K562 (cell line): ENCODE measurements around the gene MYO1D. TPM values are rescaled to one million over a fixed set of nuclear protein-coding genes. Genes with fewer than 3 reads are reported as not detected.

Experiments used
- ATAC-seq: fragments of 200-7000 bp; cut with Tn5 transposase; 3 replicates; pipeline ENCODE4 v1.9.1; 2020; ENCODE audit warnings: moderate library complexity
- BruUV-seq: library from RNA; stranded (reverse); fragments of 400-500 nt; replicated peaks from 2 replicates; lab custom pipeline; 2021; lab: Mats Ljungman, UMichigan
- CTCF ChIA-PET: fragments of 300-600 bp; formaldehyde crosslinking; extraction: SDS; loops from one replicate; lab custom pipeline; 2021; ENCODE audit warnings: low intra/inter-chr PET ratio; lab: Yijun Ruan, JAX
- POLR2A ChIA-PET: fragments of 300-600, 350-650 bp; sonication (Branson Sonifier 250); formaldehyde crosslinking; extraction: SDS; loops from one replicate; lab custom pipeline; 2021; ENCODE audit warnings: antibody characterized with exemption, inconsistent platforms; lab: Yijun Ruan, JAX
- DNase-seq, 4 experiments: peaks; one replicate each; pipeline versions ENCODE4 v3.0.0 to v3.0.0-alpha.2; 2011 to 2018; ENCODE audit warnings: low spot score in 3 of 4, mixed read lengths in 3 of 4; ENCODE audit errors: extremely low read depth in 1 of 4
- FAIRE-seq: peaks from 2 replicates; lab custom pipeline; 2011; peaks lifted over from hg19 to GRCh38; lab: Jason Lieb, UNC
- H2AFZ ChIP-seq: 2 replicates; pipeline ENCODE4 v1.6.0; 2011; ENCODE audit warnings: low read depth, low read length, control low read depth, inconsistent platforms
- H3K27ac ChIP-seq: fragments of 200-600 bp; 3 replicates; pipeline ENCODE4 v1.8.0; 2011; ENCODE audit warnings: low read depth, mild to moderate bottlenecking, control low read depth, inconsistent platforms, low read length, moderate library complexity, mixed read lengths; ENCODE audit errors: extremely low read depth
- H3K27me3 ChIP-seq, 2 experiments: fragments of 300-600 bp in 1 of 2; 2 replicates in 1 of 2; 3 replicates in 1 of 2; pipeline versions ENCODE4 v1.6.0 to v1.8.0; 2011; ENCODE audit warnings: inconsistent platforms in 2 of 2, low read length in 2 of 2, mild to moderate bottlenecking in 1 of 2, mixed read lengths in 1 of 2, moderate library complexity in 1 of 2; ENCODE audit not compliant: control insufficient read depth in 2 of 2, insufficient read depth in 2 of 2
- H3K36me3 ChIP-seq: fragments of 300-600 bp; 3 replicates; pipeline ENCODE4 v1.8.0; 2011; ENCODE audit warnings: mild to moderate bottlenecking, low read length, inconsistent platforms; ENCODE audit not compliant: control insufficient read depth, insufficient read depth
- H3K4me1 ChIP-seq, 2 experiments: fragments of 200-600 bp in 1 of 2; replicated peaks in 1 of 2; 2 replicates in 1 of 2; 3 replicates in 1 of 2; pipeline versions ENCODE4 v1.5.1 to v1.8.0; 2011; ENCODE audit warnings: inconsistent platforms in 2 of 2, low read length in 2 of 2, mild to moderate bottlenecking in 1 of 2, mixed read lengths in 1 of 2, moderate library complexity in 1 of 2; ENCODE audit not compliant: control insufficient read depth in 2 of 2, insufficient read depth in 2 of 2
- H3K4me2 ChIP-seq: 2 replicates; pipeline ENCODE4 v1.6.1; 2011; ENCODE audit warnings: low read length, control low read depth, inconsistent platforms, mixed read lengths; ENCODE audit not compliant: insufficient read depth
- H3K4me3 ChIP-seq: fragments of 200-600 bp; sonication (generic), shearing (Covaris generic); 2 replicates; pipeline ENCODE4 v1.5.1; 2016; ENCODE audit warnings: control low read depth, inconsistent platforms
- H3K79me2 ChIP-seq: fragments of 200-600 bp; 3 replicates; pipeline ENCODE4 v1.8.0; 2011; ENCODE audit warnings: low read length, inconsistent platforms; ENCODE audit not compliant: control insufficient read depth, insufficient read depth
- H3K9ac ChIP-seq, 2 experiments: 2 replicates each; pipeline versions ENCODE4 v1.6.0 to v1.6.1; 2011; ENCODE audit warnings: low read depth in 2 of 2, low read length in 2 of 2, control low read depth in 1 of 2, inconsistent platforms in 1 of 2, mild to moderate bottlenecking in 1 of 2, mixed read lengths in 1 of 2; ENCODE audit not compliant: insufficient read depth in 1 of 2
- H3K9me1 ChIP-seq: one replicate; pipeline ENCODE4 v1.6.0; 2011; ENCODE audit warnings: inconsistent platforms, mild to moderate bottlenecking, low read length, moderate library complexity; ENCODE audit not compliant: control insufficient read depth, insufficient read depth
- H3K9me3 ChIP-seq: replicated peaks from 2 replicates; pipeline ENCODE4 v1.5.1; 2011; ENCODE audit warnings: low read depth, low read length, inconsistent platforms; ENCODE audit not compliant: control insufficient read depth, insufficient read depth
- H4K20me1 ChIP-seq: replicated peaks from 2 replicates; pipeline ENCODE4 v1.6.1; 2011; ENCODE audit warnings: low read length, inconsistent platforms, mixed read lengths; ENCODE audit not compliant: control insufficient read depth, insufficient read depth
- GABPA ChIP-seq: fragments of 200-800 bp; sonication (Bioruptor generic); conservative IDR thresholded peaks from 2 replicates; pipeline ENCODE4 v1.6.1; 2016; ENCODE audit warnings: low read depth, missing genetic modification characterization, missing compliant biosample characterization
- NR2C1 ChIP-seq, 2 experiments: fragments of 450-650 bp; IDR thresholded peaks; 2 replicates each; pipeline ENCODE4 v1.6.1; 2017; ENCODE audit warnings: mild to moderate bottlenecking in 2 of 2, antibody characterized with exemption in 1 of 2, inconsistent platforms in 1 of 2, missing compliant biosample characterization in 1 of 2, missing genetic modification characterization in 1 of 2
- NR2C2 ChIP-seq, 2 experiments: fragments of 200-800 bp in 1 of 2; sonication (Bioruptor generic) in 1 of 2; sonication (generic) in 1 of 2; formaldehyde crosslinking in 1 of 2; IDR thresholded peaks; 2 replicates each; pipeline versions ENCODE4 v1.6.1 to v1.8.0; 2016 to 2022; ENCODE audit warnings: mild to moderate bottlenecking in 1 of 2, missing compliant biosample characterization in 1 of 2, missing genetic modification characterization in 1 of 2, missing genetic modification reagents in 1 of 2
- PKNOX1 ChIP-seq: fragments of 450-650 bp; IDR thresholded peaks from 2 replicates; pipeline ENCODE4 v1.6.1; 2016
- TAF7 ChIP-seq: fragments of 450-650 bp; IDR thresholded peaks from 2 replicates; pipeline ENCODE4 v1.6.1; 2016; ENCODE audit warnings: missing genetic modification characterization, missing compliant biosample characterization
- ZNF165 ChIP-seq: fragments of 250-450 bp; sonication (Bioruptor Pico); IDR thresholded peaks from 2 replicates; pipeline ENCODE4 v1.4.0; 2020; ENCODE audit warnings: borderline replicate concordance
- WGBS: fragments of 100-300 bp; shearing (Covaris generic); methylation state at CpG from one replicate; pipeline ENCODE4 v1.1.6; 2016; ENCODE audit warnings: low coverage, mixed read lengths; ENCODE audit not compliant: insufficient coverage; ENCODE audit errors: missing lambda C conversion rate; 5-methylcytosine and 5-hydroxymethylcytosine counted together
- in situ Hi-C: fragments of 300-500 bp; cut with MboI; formaldehyde crosslinking; loops from 4 replicates; pipeline ENCODE4 v1.15.0; 2018; ENCODE audit warnings: inconsistent platforms, mixed read lengths
- intact Hi-C: fragments of 100-400 bp; cut with micrococcal nuclease; formaldehyde crosslinking; loops from 2 replicates; pipeline ENCODE4 v1.14.2; 2022
- polyA plus RNA-seq, 8 experiments: library from polyadenylated mRNA; depleted of rRNA in 4 of 8; stranded (reverse) in 5 of 8; unstranded in 3 of 8; fragments of >200 nt; fragmentation: Nextera tagmentation in 2 of 8; fragmentation: Illumina TruSeq in 1 of 8; extraction: Ambion mirVana in 2 of 8; extraction: Trizol in 1 of 8; gene quantifications; 2 replicates each; pipeline versions ENCODE4 v1.2.1 to v1.2.3, GENCODE V29; 2011 to 2014; ENCODE audit warnings: inconsistent platforms in 1 of 8, missing spikeins in 1 of 8
- total RNA-seq, 7 experiments: library from RNA; depleted of rRNA in 6 of 7; stranded (reverse); fragments of >200 nt in 6 of 7; fragmentation: Illumina TruSeq in 2 of 7; extraction: Trizol in 2 of 7; gene quantifications; 2 replicates each; pipeline versions ENCODE4 v1.2.1 to v1.2.3, GENCODE V29; 2011 to 2021; ENCODE audit warnings: low replicate concordance in 1 of 7

Gene MYO1D
- total and polyA plus RNA-seq, 9 of the 15 experiments (the other 6 are each of a cell fraction or from before 2014, with no cell fraction given), result 2.1 to 71.2 (median 45.4) TPM

- WGBS, result 67% methylated on average over 6 of the region's 6 CpGs
- H3K9me1 ChIP-seq, result no peaks in the 10 kb centered on the region
- TF ChIP-seq TAF7, result no peak
- TF ChIP-seq PKNOX1, result no peak
- TF ChIP-seq ZNF165 (CRISPR knock-in tag), result no peak
- TF ChIP-seq NR2C2 (CRISPR knock-in tag; IDR thresholded peaks at IDR 0.05), result no peak
- peak; percentile 54; the same call in 1 of the 2 replicates for TF ChIP-seq NR2C2 (tag; IDR thresholded peaks at IDR 0.05)
- TF ChIP-seq NR2C1 (IDR thresholded peaks at IDR 0.05), result peak; percentile 80
- TF ChIP-seq NR2C1 (tag; IDR thresholded peaks at IDR 0.05), result peak; percentile 85
- peak; percentile 25; the same call in 1 of the 2 replicates for TF ChIP-seq GABPA (tag)
- TF ChIP-seq, all 486 proteins: peak for 3
- H3K4me3 ChIP-seq, result no peak overlapping the region
- H3K4me2 ChIP-seq, result no peak overlapping the region
- H3K9me3 ChIP-seq, result no peaks in the 10 kb centered on the region
- ChIA-PET POLR2A (interaction anchor here (1.4 kb wide), 1 partner anchor 12 kb away, joined by 4 read pairs; no protein-coding TSS in a partner anchor), CTCF (interaction anchor here (0.6 kb wide), 1 partner anchor 97 kb away, joined by 3 read pairs; no protein-coding TSS in a partner anchor)
- FAIRE-seq, result no peak
- no peak for DNase-seq
- in situ Hi-C loops (no loop called here), intact Hi-C loops (no loop called here)
- H3K4me1 ChIP-seq, result peaks cover 13 to 20% of the 10 kb centered on the region in 2 experiments; a peak in 4 of 5 replicates
- no peak overlapping the region for H3K9ac ChIP-seq
- BruUV-seq, result no TSS peak
- peak overlapping the region; percentile 75 for H2AFZ ChIP-seq
- H3K79me2 ChIP-seq, result peaks cover 9% of the 10 kb centered on the region
- ATAC-seq, result no peak
- H3K27ac ChIP-seq, result no peak overlapping the region
- H3K36me3 ChIP-seq, result no peaks in the 10 kb centered on the region
- no peaks in the 10 kb centered on the region for H4K20me1 ChIP-seq
- no peaks in the 10 kb centered on the region for H3K27me3 ChIP-seq
These were observed 3.9 kb upstream of the MYO1D start for GRCh38 chr17:32880671-32881453.
